OCI-LY7 (cell line): ENCODE results near the gene KLHL41.

Experiments used
- EZH2phosphoT487 ChIP-seq: fragments of 200-600 bp; sonication (generic); IDR thresholded peaks from 2 replicates; pipeline ENCODE4 v1.6.1; 2018; ENCODE audit warnings: low read depth, borderline replicate concordance, mild to moderate bottlenecking, mixed run types, antibody characterized with exemption, low read length, moderate library complexity, mixed read lengths
- TF ChIP-seq, protein P1 (sequence below): fragments of 200-600 bp; sonication (generic); conservative IDR thresholded peaks from 2 replicates; pipeline ENCODE4 v1.5.1; 2014; ENCODE audit warnings: mild to moderate bottlenecking, antibody characterized with exemption, low read length, moderate library complexity, mixed read lengths

DNA sequence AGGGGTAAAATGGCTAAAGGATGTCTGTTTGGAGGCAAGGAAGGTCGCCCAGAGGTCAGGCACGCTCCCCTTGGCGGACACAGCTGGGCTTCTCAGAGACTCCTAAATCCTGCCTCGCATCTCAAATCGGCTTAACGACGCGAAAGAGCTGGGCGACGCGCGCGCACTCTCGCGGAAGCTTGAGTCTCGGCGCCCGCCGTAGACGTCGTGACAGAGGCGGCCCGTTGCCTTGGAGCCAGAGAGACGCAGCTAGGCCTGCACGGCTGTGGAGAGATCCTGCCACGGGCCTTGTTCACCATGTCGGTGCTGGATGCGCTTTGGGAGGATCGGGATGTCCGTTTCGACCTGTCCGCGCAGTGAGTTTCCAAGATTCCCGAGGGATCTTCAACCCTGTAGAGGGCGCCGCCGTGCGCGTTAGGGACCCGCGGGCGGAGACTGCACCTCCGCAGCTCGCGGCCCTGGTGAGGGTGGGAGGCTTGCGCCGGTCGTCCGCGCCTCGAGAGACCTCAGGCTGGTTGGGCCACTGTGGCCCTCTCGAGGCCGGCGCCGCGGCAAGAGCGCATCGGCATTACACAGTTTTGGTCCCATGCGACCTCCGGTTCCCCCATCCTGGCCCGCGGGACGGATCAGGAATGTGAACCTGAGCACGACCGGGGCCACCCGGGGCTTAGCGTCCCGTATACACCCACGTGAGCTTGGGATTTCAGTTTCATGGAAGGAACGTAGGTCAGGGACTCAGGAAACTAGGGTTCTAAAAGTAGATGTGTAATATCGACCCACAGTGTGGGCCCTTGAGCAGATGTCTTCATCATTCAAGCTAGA is 30.0 kb upstream of the KLHL41 start, which contains the start of gene BBS5:
- no peak for TF ChIP-seq EZH2phosphoT487
- TF ChIP-seq, protein P1, sequence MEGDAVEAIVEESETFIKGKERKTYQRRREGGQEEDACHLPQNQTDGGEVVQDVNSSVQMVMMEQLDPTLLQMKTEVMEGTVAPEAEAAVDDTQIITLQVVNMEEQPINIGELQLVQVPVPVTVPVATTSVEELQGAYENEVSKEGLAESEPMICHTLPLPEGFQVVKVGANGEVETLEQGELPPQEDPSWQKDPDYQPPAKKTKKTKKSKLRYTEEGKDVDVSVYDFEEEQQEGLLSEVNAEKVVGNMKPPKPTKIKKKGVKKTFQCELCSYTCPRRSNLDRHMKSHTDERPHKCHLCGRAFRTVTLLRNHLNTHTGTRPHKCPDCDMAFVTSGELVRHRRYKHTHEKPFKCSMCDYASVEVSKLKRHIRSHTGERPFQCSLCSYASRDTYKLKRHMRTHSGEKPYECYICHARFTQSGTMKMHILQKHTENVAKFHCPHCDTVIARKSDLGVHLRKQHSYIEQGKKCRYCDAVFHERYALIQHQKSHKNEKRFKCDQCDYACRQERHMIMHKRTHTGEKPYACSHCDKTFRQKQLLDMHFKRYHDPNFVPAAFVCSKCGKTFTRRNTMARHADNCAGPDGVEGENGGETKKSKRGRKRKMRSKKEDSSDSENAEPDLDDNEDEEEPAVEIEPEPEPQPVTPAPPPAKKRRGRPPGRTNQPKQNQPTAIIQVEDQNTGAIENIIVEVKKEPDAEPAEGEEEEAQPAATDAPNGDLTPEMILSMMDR, result peak; percentile 57
